ENCODE data around the gene RLN3.
"Not testable (repeated sequence)": the region's sequence is repeated elsewhere in the genome, so short reads cannot be mapped to it uniquely, and the experiment has no call there.

The RLN3 gene

DNA sequence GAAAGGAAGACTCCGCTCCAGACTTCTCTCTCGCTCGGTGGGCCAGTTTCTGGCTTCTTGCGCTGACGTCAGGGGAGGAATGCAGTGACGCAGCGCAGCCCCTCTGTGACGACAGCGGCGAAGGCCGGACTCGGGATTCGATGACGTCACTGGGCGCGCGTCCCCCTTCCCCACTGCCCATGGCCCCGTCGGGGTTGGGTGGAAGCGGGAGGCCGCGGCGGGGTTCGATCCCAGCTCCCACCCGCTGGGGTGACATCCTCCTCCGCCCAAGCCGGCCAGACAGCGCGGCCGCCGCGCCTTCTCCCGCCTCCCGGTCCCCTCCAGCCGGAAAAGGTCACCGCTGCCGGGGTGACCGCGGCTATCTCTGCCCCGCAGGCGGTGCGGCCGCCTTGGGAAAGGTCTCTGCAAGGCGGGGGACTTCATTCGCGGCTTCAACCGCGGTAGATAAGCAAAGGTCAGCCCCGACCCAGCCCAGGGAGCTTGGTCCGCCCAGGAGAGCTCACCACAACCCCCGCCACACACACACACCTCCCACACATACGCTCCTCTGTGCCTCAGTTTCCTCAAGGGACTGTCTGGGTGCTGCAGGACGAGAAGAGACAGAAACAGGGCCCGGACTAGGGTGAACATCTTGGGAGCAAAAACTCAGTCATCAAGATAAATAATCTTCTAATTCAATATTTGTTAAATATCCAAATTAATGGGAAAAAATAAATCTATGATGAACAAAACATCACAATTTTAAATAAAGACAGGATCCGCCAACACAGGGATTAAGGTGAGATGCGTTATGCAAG lies 21.0 kb upstream of the RLN3 start:
- Histone ChIP-seq H3K9ac (ENCODE audit: low read length) (peak overlapping the region; percentile 84), H3K36me3 (ENCODE audit: insufficient read depth, low read length) (no peaks in the 10 kb centered on the region), H3K4me1 (ENCODE audit: insufficient read depth, low read length) (peaks cover 26% of the 10 kb centered on the region), H3K4me3 (ENCODE audit: low read depth in 1 of 2, low read length in 2 of 2) (peak overlapping the region; percentile 79 to 90), H3K27ac (ENCODE audit: low read depth, low read length) (peak overlapping the region; percentile 94), H3K27me3 (ENCODE audit: control insufficient read depth in 1 of 2, insufficient read depth in 2 of 2, low read length in 2 of 2) (no peaks in the 10 kb centered on the region), H3K9me3 (ENCODE audit: low read length) (no peaks in the 10 kb centered on the region)

DNA sequence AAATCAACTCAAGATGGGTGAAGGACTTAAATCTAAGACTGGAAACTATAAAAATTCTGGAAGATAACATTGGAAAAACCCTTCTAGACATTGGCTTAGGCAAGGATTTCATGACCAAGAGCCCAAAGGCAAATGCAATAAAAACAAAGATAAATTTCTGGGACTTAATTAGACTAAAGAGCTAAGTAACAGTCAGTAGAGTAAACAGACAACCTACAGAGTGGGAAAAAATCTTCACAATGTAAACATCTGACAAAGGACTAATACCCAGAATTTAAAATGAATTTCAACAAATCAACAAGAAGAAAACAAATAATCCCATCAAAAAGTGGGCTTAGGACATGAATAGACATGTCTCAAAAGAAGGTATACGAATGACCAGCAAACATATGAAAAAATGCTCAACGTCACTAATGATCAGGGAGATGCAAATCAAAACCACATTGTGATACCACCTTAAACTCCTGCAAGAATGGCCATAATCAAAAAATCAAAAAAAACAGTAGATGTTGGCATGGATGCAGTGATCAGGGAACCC lies 15.5 kb upstream of the RLN3 start:
- Histone ChIP-seq H3K27ac (ENCODE audit: low read depth, low read length) (no peak overlapping the region), H3K9ac (ENCODE audit: low read length) (no peak overlapping the region), H3K36me3 (ENCODE audit: insufficient read depth, low read length) (no peaks in the 10 kb centered on the region), H3K4me1 (ENCODE audit: insufficient read depth, low read length) (no peaks in the 10 kb centered on the region), H3K9me3 (ENCODE audit: low read length) (no peaks in the 10 kb centered on the region), H3K27me3 (ENCODE audit: control insufficient read depth in 1 of 2, insufficient read depth in 2 of 2, low read length in 2 of 2) (no peaks in the 10 kb centered on the region), H3K4me3 (ENCODE audit: low read depth in 1 of 2, low read length in 2 of 2) (no peak overlapping the region)

DNA sequence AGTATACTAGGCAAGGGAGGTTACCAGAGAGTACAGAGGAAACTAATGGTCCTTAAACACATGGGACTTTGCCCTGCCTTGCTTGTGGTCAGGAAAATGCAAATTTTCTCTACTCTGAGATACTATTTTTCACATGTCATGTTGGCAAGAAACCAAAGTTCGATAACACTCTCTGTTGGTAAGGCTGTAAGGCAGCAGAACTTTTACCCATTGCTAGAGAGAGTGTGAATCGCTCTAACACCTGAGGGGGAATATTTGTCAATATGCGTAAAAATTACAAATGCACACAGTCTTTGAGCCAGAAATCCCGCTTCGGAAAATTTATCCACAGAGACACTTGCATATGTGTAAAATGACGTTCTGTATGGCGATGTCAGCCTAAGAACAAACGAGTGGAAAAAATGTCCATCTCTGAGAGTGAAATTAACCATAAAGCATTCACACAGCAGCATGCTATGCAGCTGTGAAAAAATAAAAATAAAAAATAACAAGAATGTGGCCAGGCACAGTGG lies 12.4 kb upstream of the RLN3 start:
- H3K27ac ChIP-seq (ENCODE audit: low read depth, low read length): no peak overlapping the region
- no peaks in the 10 kb centered on the region for H3K4me1 ChIP-seq (ENCODE audit: insufficient read depth, low read length)
- no peaks in the 10 kb centered on the region for H3K27me3 ChIP-seq (ENCODE audit: control insufficient read depth in 1 of 2, insufficient read depth in 2 of 2, low read length in 2 of 2)
- no peaks in the 10 kb centered on the region for H3K36me3 ChIP-seq (ENCODE audit: insufficient read depth, low read length)
- no peaks in the 10 kb centered on the region for H3K9me3 ChIP-seq (ENCODE audit: low read length)
- H3K9ac ChIP-seq (ENCODE audit: low read length): no peak overlapping the region
- no peak overlapping the region for H3K4me3 ChIP-seq (ENCODE audit: low read depth in 1 of 2, low read length in 2 of 2)

DNA sequence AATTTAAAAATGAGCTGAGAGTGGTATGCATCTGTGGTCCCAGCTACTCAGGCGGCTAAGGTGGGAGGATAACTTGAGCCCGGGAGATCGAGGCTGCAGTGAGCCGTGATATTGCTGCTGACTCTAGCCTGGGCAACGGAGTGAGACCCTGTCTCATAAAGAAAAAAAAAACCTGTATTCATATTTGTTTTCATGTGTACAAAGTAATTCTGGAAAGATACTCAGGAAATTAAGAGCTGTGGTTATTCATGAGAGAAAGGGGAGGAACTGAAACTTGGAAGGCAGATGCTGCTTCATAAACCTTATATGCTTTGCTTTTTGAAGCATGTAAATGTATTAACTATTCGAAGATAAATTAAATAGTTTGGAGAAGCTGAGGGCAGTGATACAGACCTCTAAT lies 8.8 kb upstream of the RLN3 start:
- Histone ChIP-seq H3K4me3 (ENCODE audit: low read depth in 1 of 2, low read length in 2 of 2) (no peak overlapping the region), H3K36me3 (ENCODE audit: insufficient read depth, low read length) (no peaks in the 10 kb centered on the region), H3K9ac (ENCODE audit: low read length) (no peak overlapping the region), H3K27me3 (ENCODE audit: control insufficient read depth in 1 of 2, insufficient read depth in 2 of 2, low read length in 2 of 2) (no peaks in the 10 kb centered on the region), H3K9me3 (ENCODE audit: low read length) (no peaks in the 10 kb centered on the region), H3K4me1 (ENCODE audit: insufficient read depth, low read length) (no peaks in the 10 kb centered on the region), H3K27ac (ENCODE audit: low read depth, low read length) (no peak overlapping the region)

DNA sequence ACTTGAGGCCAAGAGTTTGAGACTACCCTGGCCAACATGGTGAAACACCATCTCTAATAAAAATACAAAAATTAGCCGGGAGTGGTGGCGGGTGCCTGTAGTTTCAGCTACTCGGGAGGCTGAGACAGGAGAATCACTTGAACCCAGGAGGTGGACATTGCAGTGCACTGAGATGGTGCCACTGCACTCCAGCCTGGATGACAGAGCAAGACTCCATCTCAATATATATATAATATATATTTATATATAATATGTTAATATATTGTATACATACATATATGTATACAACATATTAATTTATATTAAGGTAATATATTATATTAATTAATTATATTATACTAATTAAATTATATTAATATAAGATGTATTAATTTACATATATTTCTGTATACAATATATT lies 8.2 kb upstream of the RLN3 start:
- H3K27ac ChIP-seq (ENCODE audit: low read depth, low read length); H3K9ac ChIP-seq (ENCODE audit: low read length); H3K4me3 ChIP-seq (ENCODE audit: low read depth in 1 of 2, low read length in 2 of 2); H3K4me1 ChIP-seq (ENCODE audit: insufficient read depth, low read length); H3K27me3 ChIP-seq (ENCODE audit: control insufficient read depth in 1 of 2, insufficient read depth in 2 of 2, low read length in 2 of 2); H3K9me3 ChIP-seq (ENCODE audit: low read length); H3K36me3 ChIP-seq (ENCODE audit: insufficient read depth, low read length): not testable (repeated sequence)

DNA sequence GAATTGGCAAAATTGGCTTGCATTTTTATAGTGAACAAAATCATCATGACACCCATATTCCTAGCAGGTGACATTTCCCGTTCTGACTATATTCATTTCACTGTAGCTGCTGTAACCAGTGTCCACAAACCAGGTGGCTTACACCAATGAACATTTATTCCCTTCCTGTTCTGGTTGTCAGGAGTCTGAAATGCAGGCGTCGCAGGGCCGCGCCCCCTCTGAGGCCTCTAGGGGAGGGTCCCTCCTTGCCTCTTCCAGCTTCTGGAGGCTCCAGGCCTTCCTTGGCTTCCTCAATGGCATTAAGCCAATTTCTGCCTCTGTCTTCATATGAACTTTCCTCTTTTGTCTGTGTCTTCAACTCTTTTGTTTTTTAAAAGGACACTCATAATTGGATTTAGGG lies 6.5 kb upstream of the RLN3 start:
- no peak overlapping the region for H3K27ac ChIP-seq (ENCODE audit: low read depth, low read length)
- no peaks in the 10 kb centered on the region for H3K9me3 ChIP-seq (ENCODE audit: low read length)
- H3K4me3 ChIP-seq (ENCODE audit: low read depth in 1 of 2, low read length in 2 of 2): no peak overlapping the region
- H3K4me1 ChIP-seq (ENCODE audit: insufficient read depth, low read length): no peaks in the 10 kb centered on the region
- no peaks in the 10 kb centered on the region for H3K27me3 ChIP-seq (ENCODE audit: control insufficient read depth in 1 of 2, insufficient read depth in 2 of 2, low read length in 2 of 2)
- H3K9ac ChIP-seq (ENCODE audit: low read length): no peak overlapping the region
- H3K36me3 ChIP-seq (ENCODE audit: insufficient read depth, low read length): no peaks in the 10 kb centered on the region

DNA sequence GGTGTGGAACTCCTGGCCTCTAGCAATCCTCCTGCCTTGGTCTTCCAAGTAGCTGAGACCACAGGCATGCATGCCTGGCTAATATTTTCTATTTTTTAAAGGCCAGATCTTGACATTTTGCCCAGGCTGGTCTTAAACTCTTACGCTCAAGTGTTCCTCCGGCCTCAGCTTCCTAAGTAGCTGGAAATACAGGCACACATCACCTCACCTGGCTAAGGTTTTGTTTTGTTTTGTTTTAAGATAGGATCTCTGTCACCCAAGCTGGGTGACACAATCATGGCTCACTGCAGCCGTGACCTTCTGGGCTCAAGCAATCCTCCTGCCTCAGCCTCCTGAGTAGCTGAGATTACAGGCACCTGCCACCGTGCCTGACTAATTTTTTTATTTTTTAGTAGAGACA lies 5.5 kb upstream of the RLN3 start:
- no peaks in the 10 kb centered on the region for H3K27me3 ChIP-seq (ENCODE audit: control insufficient read depth in 1 of 2, insufficient read depth in 2 of 2, low read length in 2 of 2)
- H3K9me3 ChIP-seq (ENCODE audit: low read length): no peaks in the 10 kb centered on the region
- no peaks in the 10 kb centered on the region for H3K4me1 ChIP-seq (ENCODE audit: insufficient read depth, low read length)
- H3K9ac ChIP-seq (ENCODE audit: low read length): no peak overlapping the region
- no peak overlapping the region for H3K27ac ChIP-seq (ENCODE audit: low read depth, low read length)
- H3K4me3 ChIP-seq (ENCODE audit: low read depth in 1 of 2, low read length in 2 of 2): no peak overlapping the region
- H3K36me3 ChIP-seq (ENCODE audit: insufficient read depth, low read length): no peaks in the 10 kb centered on the region

DNA sequence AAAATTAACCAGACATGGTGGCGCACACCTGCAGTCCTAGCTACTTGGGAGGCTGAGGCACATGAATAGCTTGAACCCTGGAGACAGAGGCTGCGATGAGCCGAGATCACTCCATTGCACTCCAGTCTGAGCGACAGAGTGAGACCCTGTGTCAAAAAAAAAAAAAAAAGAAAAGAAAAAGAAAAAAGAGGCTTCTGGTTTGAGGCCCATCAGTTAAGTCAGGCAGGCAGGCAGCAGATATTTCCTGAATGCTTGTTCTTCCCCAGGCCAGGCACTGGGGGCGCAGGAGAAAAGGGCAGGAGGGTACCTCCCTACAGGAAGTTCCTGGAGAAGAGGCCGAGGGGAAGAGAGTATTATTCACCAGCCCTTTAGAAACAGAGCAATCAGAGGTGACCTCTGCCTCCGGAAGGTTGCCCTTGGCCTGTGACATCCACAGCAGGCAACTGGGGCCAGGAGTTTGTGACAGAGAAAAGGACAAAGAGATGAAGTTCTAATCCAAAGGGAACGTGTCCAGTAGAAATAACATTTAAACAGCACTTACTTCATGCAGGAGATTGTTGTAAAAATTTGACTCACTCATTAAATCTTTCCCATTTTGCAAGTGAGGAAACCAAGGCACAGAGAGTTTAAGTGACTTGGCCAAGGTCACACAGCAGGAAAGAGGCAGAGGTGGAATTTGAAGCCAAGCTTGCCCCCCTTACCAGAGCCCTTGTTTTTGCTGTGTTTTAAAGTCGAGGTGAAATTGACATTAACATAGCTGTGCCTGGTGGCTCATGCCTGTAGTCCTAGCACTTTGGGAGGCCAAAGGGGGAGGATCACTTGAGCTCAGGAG lies 4.3 kb upstream of the RLN3 start:
- H3K36me3 ChIP-seq (ENCODE audit: insufficient read depth, low read length): no peaks in the 10 kb centered on the region
- H3K9ac ChIP-seq (ENCODE audit: low read length): no peak overlapping the region
- H3K4me3 ChIP-seq (ENCODE audit: low read depth in 1 of 2, low read length in 2 of 2): no peak overlapping the region
- H3K27me3 ChIP-seq (ENCODE audit: control insufficient read depth in 1 of 2, insufficient read depth in 2 of 2, low read length in 2 of 2): no peaks in the 10 kb centered on the region
- no peak overlapping the region for H3K27ac ChIP-seq (ENCODE audit: low read depth, low read length)
- no peaks in the 10 kb centered on the region for H3K9me3 ChIP-seq (ENCODE audit: low read length)
- no peaks in the 10 kb centered on the region for H3K4me1 ChIP-seq (ENCODE audit: insufficient read depth, low read length)

DNA sequence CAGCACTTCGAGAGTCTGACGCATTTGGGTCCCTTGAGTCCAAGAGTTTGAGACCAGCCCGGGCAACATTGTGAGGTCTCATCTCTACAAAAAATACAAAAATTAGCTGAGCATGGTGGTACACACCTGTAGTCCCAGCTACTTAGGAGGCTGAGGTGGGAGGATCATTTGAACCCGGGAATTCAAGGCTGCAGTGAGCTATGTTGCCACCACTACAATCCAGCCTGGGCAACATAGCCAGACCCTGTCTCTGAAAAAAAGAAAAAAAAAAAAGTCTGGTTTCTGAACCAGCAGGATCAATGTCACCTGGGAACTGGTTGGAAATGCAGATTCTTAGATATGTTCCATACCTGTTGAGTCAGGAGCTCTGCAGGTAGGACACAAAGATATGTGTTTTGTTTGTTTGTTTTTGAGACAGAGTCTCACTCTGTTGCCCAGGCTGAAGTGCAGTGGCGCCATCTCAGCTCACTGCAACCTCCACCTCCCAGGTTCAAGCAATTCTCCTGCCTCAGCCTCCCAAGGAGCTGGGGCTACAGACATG lies 1.2 kb upstream of the RLN3 start:
- H3K27me3 ChIP-seq (ENCODE audit: control insufficient read depth in 1 of 2, insufficient read depth in 2 of 2, low read length in 2 of 2): peaks cover 0 to 11% of the 10 kb centered on the region in 2 donors
- not testable (repeated sequence) for H3K27ac ChIP-seq (ENCODE audit: low read depth, low read length); H3K36me3 ChIP-seq (ENCODE audit: insufficient read depth, low read length); H3K4me3 ChIP-seq (ENCODE audit: low read depth in 1 of 2, low read length in 2 of 2); H3K4me1 ChIP-seq (ENCODE audit: insufficient read depth, low read length); H3K9ac ChIP-seq (ENCODE audit: low read length); H3K9me3 ChIP-seq (ENCODE audit: low read length)

DNA sequence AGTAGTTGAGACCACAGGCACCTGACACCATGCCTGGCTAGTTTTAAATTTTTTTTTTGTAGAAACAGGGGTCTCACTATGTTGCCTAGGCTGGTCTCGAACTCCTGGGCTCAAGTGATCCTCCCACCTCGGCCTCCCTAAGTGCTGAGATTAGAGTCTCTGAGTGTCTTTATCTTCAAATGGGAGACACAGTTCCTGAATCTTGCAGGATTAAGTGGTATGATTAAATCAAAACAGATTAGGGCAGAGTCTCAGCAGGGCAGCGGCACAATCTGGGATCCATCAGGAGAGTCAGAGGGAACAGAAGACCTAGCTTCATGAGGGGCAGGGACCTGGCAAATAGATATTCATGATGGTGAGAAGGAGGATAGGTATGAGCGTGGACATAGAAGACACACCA lies 953 bp downstream of the RLN3 start:
- Histone ChIP-seq H3K36me3 (ENCODE audit: insufficient read depth, low read length) (no peaks in the 10 kb centered on the region), H3K4me1 (ENCODE audit: insufficient read depth, low read length) (peaks cover 4% of the 10 kb centered on the region), H3K27me3 (ENCODE audit: control insufficient read depth in 1 of 2, insufficient read depth in 2 of 2, low read length in 2 of 2) (peaks cover 0 to 19% of the 10 kb centered on the region in 2 donors), H3K9me3 (ENCODE audit: low read length) (no peaks in the 10 kb centered on the region), H3K9ac (ENCODE audit: low read length) (no peak overlapping the region), H3K27ac (ENCODE audit: low read depth, low read length) (no peak overlapping the region), H3K4me3 (ENCODE audit: low read depth in 1 of 2, low read length in 2 of 2) (no peak overlapping the region)

DNA sequence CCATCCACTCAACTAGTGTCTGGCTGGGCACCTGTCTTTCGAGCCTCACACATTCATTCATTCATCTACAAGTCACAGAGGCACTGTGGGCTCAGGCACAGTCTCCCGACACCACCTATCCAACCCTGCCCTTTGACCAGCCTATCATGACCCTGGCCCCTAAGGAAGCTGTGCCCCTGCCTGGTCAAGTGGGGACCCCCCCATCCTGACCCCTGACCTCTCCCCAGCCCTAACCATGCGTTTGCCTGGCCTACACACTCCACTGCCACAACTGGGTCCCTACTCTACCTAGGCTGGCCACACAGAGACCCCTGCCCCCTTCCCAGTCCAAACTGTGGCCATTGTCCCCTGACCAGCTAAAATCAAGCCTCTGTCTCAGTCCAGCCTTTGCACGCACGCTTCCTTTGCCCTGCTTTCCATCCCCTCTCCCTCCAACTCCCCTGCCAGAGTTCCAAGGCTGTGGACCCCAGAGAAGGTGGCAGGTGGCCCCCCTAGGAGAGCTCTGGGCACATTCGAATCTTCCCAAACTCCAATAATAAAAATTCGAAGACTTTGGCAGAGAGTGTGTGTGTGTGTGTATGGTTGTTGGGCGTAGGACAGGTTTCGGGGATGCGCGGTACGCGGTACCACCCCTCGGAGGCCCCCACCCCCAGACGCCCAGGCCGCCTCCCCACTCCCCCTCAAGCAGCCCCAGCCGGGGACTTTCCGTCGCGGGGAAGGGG lies 3.2 kb downstream of the RLN3 start:
- H3K4me3 ChIP-seq (ENCODE audit: low read depth in 1 of 2, low read length in 2 of 2): peak overlapping the region; percentile 49 to 58
- peaks cover 4% of the 10 kb centered on the region for H3K4me1 ChIP-seq (ENCODE audit: insufficient read depth, low read length)
- no peaks in the 10 kb centered on the region for H3K36me3 ChIP-seq (ENCODE audit: insufficient read depth, low read length)
- H3K9me3 ChIP-seq (ENCODE audit: low read length): no peaks in the 10 kb centered on the region
- no peak overlapping the region for H3K9ac ChIP-seq (ENCODE audit: low read length)
- H3K27me3 ChIP-seq (ENCODE audit: control insufficient read depth in 1 of 2, insufficient read depth in 2 of 2, low read length in 2 of 2): peaks cover 0 to 19% of the 10 kb centered on the region in 2 donors
- no peak overlapping the region for H3K27ac ChIP-seq (ENCODE audit: low read depth, low read length)

All from muscle layer of colon (tissue), 2 donors.